GM10266 (cell line): ENCODE data around the gene RASA3.

Experiments used
- DNase-seq: peaks from one replicate; pipeline ENCODE4 v3.0.0; 2012; ENCODE audit errors: extremely low spot score
- CTCF ChIP-seq: IDR thresholded peaks from 2 replicates; pipeline ENCODE4 v1.5.1; 2012; ENCODE audit warnings: mild to moderate bottlenecking, low read depth; ENCODE audit not compliant: control insufficient read depth, insufficient read depth; ENCODE audit errors: missing control alignments

Gene RASA3

GRCh38 chr13:113969973-113970611, 162.3 kb downstream of the RASA3 start:
- no peak for DNase-seq
- TF ChIP-seq CTCF = no peak

GRCh38 chr13:113969311-113969972, 163.0 kb downstream of the RASA3 start:
- no peak for DNase-seq

GRCh38 chr13:113968463-113969310, 163.7 kb downstream of the RASA3 start:
- no peak for DNase-seq
- no peak for TF ChIP-seq CTCF

More at GRCh38 chr13:113969311-113969972, 163.0 kb downstream of the RASA3 start:
- no peak for TF ChIP-seq CTCF

- TF ChIP-seq CTCF = no peak
- no peak for DNase-seq
Observed at GRCh38 chr13:113967729-113968462, 164.5 kb downstream of the RASA3 start.

GRCh38 chr13:113967206-113967720, 165.2 kb downstream of the RASA3 start:
- no peak for TF ChIP-seq CTCF
- DNase-seq = no peak

GRCh38 chr13:113965968-113966884, 166.2 kb downstream of the RASA3 start:
- DNase-seq = no peak
- TF ChIP-seq CTCF = no peak
